ENCODE data around the gene HS2ST1.
"Not testable (repeated sequence)": the region's sequence is repeated elsewhere in the genome, so short reads cannot be mapped to it uniquely, and the experiment has no call there.

HS2ST1 gene

DNA sequence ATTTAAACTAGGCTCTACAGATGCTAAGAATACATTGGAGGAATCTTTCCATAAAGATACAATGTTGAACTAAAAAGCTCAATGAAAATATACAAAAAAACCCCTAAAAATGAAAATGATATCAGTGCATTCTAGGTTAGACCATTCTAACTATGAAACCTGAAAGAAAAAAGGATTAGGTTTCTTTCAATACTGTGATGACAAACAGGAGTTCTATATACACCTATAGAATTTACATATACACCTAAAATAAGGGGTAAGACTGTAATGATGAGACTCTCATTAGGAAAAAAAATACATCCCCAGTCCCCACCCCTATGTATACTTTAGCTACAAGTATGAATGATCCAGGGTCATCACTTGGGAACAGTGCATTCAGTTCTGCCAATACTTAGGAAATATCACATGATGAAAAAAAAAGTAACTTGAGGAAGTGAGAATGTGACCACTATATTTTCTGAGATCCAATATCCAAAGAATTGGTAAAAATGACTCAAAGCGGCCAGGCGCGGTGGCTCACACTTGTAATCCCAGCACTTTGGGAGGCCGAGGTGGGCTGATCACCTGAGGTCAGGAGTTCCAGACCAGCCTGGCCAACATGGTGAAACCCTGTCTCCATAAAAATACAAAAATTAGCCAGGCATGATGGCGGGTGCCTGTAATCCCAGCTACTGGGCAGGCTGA lies 26.8 kb upstream of the HS2ST1 start:
- TF ChIP-seq, protein P1, sequence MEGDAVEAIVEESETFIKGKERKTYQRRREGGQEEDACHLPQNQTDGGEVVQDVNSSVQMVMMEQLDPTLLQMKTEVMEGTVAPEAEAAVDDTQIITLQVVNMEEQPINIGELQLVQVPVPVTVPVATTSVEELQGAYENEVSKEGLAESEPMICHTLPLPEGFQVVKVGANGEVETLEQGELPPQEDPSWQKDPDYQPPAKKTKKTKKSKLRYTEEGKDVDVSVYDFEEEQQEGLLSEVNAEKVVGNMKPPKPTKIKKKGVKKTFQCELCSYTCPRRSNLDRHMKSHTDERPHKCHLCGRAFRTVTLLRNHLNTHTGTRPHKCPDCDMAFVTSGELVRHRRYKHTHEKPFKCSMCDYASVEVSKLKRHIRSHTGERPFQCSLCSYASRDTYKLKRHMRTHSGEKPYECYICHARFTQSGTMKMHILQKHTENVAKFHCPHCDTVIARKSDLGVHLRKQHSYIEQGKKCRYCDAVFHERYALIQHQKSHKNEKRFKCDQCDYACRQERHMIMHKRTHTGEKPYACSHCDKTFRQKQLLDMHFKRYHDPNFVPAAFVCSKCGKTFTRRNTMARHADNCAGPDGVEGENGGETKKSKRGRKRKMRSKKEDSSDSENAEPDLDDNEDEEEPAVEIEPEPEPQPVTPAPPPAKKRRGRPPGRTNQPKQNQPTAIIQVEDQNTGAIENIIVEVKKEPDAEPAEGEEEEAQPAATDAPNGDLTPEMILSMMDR (IDR thresholded peaks at IDR 0.05; ENCODE audit: extremely low read depth, missing control alignments): no peak
- DNase-seq (ENCODE audit: low spot score): no peak

DNA sequence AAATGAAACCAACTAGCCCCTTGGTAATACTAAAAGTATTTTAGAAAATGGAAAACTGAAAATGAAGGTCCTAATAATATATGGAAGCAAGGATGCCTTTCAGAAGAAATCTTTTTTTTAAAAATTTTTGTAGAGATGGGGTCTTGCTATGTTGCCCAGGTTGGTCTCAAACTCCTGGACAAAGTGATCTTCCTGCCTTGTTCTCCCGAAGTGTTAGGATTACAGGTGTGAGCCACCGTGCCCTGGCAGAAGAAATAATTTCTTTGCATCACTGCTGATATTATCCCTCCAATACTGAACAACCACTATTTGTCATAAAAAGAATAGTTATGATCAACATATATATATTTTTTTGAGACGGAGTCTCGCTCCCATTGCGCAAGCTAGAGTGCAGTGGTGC lies 26.1 kb upstream of the HS2ST1 start:
- TF ChIP-seq, protein P1 (IDR thresholded peaks at IDR 0.05; ENCODE audit: extremely low read depth, missing control alignments): no peak
- DNase-seq (ENCODE audit: low spot score): no peak

DNA sequence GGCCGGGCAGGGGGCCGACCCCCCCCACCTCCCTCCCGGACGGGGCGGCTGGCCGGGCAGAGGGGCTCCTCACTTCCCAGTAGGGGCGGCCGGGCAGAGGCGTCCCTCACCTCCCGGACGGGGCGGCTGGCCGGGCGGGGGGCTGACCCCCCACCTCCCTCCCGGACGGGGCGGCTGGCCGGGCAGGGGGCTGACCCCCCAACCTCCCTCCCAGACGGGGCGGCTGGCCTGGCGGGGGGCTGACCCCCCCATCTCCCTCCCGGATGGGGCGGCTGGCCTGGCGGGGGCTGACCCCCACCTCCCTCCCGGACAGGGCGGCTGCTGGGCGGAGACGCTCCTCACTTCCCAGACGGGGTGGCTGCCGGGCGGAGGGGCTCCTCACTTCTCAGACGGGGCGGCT lies 15.0 kb upstream of the HS2ST1 start:
- DNase-seq (ENCODE audit: low spot score): not testable (repeated sequence)

DNA sequence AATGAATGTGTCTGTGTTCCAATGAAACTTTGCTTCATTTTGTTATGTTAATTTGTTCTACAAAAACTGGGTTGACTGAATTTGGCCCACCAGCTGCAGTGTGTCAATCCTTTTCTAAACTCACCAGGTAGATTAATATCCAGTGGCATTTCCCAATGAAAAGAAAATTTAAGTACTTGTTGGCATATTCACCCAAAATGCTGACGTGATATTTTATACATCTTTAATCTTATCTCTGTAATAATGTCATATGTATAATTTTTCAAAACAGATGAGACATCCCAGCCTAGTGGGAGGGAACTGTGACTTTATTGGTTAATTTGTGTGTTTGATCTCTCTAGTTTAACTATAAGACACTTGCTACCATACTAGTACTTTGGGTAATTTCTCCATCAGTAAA lies 8.6 kb upstream of the HS2ST1 start:
- TF ChIP-seq, protein P1 (IDR thresholded peaks at IDR 0.05; ENCODE audit: extremely low read depth, missing control alignments): no peak
- no peak for DNase-seq (ENCODE audit: low spot score)

DNA sequence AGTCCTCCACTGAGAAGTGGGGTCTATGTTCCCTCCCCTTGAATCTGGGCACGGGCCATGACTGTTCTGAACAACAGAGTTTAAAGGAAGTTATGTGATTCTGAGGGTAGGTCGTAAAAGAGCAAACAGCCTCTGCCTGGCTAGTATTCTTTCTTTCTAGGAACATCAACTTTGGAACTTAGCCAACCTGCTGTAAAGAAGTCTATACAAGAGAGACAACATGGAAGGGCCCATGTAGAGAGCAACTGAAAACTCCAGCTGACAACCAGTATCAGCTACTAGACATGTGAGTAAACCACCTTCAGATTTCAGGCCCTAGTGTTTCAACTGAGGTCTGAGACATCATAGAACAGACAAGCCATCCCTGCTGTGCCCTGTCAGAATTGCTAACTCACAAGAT lies 8.0 kb upstream of the HS2ST1 start:
- no peak for DNase-seq (ENCODE audit: low spot score)
- TF ChIP-seq, protein P1 (IDR thresholded peaks at IDR 0.05; ENCODE audit: extremely low read depth, missing control alignments): no peak

DNA sequence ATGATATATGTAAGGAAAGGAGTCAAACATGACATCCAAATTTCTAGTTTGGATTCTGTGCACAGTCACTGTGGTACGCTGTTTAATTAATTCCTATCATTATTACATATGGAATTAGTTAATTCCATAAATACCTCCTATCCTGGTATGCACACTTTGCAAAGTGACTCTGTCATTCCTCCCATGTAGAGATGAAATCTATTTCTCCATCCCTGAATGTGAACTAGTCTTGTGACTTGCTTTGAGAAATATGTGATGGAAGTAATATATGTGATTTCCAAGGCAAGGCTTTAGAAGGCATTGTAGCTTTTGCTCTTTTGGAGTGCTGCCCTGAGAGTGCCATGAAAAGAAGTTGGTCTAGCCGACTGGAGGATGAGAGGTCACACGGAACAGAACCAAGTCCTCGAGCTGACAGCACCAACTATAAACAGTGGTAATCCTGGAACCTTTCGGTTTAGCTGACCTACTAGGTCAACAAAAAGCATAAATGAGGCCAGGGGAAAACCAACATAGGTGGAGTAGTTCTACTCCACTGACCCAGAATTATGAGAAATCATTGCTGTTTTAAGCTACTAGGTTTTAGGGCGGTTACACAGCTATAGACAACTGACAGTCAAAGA lies 2.0 kb upstream of the HS2ST1 start:
- DNase-seq (ENCODE audit: low spot score): no peak
- TF ChIP-seq, protein P1 (IDR thresholded peaks at IDR 0.05; ENCODE audit: extremely low read depth, missing control alignments): no peak

DNA sequence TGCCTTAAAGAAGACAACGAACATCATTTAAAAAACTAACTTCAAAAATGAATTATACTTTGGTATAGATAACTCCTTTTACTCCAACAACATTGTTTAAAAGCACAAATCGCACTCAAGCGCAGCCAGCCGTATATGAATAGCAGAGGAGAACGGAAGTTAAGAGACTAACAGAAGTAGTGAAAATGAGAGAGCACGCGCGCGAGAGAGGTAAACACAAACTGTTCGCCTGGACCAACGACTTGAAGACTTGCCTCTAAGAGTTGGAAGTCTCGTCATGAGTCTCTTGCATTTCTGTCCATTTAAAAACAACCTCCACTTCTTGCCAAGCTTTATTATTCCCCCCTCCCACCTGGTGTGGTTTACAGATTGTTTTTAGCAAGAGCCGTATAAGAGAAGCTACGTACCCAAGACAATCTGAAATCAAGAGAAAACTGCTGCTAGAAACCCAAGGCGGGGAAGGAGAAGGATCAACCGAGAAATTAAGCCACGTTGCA lies 988 bp upstream of the HS2ST1 start:
- peak; percentile 39 for DNase-seq (ENCODE audit: low spot score)

More for the DNA sequence above, 988 bp upstream of the HS2ST1 start:
- TF ChIP-seq, protein P1 (IDR thresholded peaks at IDR 0.05; ENCODE audit: extremely low read depth, missing control alignments): no peak
